ENCODE data around the gene MAD1L1.

The MAD1L1 gene

GRCh38 chr7:1794888-1795542 is 437.7 kb downstream of the MAD1L1 start:
- no peak for DNase-seq

- no peak for DNase-seq
Observed at GRCh38 chr7:1787681-1788235, 445.0 kb downstream of the MAD1L1 start.

GRCh38 chr7:1787241-1787640 is 445.5 kb downstream of the MAD1L1 start:
- DNase-seq, result no peak

GRCh38 chr7:1785839-1786238 is 446.9 kb downstream of the MAD1L1 start:
- no peak for DNase-seq

GRCh38 chr7:1781369-1781768 is 451.4 kb downstream of the MAD1L1 start:
- no peak for DNase-seq

GRCh38 chr7:1779445-1779844 is 453.3 kb downstream of the MAD1L1 start:
- DNase-seq, result no peak

- no peak for DNase-seq
Observed at GRCh38 chr7:1777122-1777521, 455.6 kb downstream of the MAD1L1 start.

GRCh38 chr7:1775389-1775788 is 457.4 kb downstream of the MAD1L1 start:
- DNase-seq, result no peak

- no peak for DNase-seq
Observed at GRCh38 chr7:1770331-1770730, 462.4 kb downstream of the MAD1L1 start.

- DNase-seq, result no peak
Observed at GRCh38 chr7:1769286-1770200, 463.2 kb downstream of the MAD1L1 start.

- no peak for DNase-seq
Observed at GRCh38 chr7:1768832-1769231, 463.9 kb downstream of the MAD1L1 start.

GRCh38 chr7:1767524-1767923 is 465.2 kb downstream of the MAD1L1 start:
- DNase-seq, result no peak
